HG03066 (cell line): ENCODE data around the gene SORBS2.

Experiments used
- ATAC-seq: cut with Tn5 transposase; IDR thresholded peaks from one replicate; pipeline ENCODE4 v1.9.1; 2021; ENCODE audit warnings: low read depth; ENCODE audit not compliant: unreplicated experiment

Gene SORBS2

DNA sequence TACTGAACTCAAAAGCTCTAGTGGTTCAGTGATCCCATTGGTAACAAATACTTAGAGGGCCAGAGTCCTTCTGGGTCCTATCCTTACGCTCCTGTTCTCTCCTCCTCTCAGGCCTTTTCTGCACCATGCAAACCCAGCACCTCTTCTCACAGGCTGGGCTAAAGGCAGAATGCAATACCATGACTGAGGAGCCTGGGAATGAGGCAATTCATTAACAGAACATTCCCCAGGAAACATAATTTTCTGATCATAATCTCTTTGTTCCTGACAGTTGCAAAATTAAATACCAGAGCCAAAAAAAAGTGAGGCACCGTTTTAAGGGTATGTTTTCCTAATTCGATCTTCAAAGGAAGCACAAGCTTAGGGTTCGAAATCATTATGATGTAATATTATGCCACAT is 9.0 kb downstream of the SORBS2 start:
- ATAC-seq, result no peak

GRCh38 chr4:185801471-185801870 is 10.5 kb downstream of the SORBS2 start:
- no peak for ATAC-seq

DNA sequence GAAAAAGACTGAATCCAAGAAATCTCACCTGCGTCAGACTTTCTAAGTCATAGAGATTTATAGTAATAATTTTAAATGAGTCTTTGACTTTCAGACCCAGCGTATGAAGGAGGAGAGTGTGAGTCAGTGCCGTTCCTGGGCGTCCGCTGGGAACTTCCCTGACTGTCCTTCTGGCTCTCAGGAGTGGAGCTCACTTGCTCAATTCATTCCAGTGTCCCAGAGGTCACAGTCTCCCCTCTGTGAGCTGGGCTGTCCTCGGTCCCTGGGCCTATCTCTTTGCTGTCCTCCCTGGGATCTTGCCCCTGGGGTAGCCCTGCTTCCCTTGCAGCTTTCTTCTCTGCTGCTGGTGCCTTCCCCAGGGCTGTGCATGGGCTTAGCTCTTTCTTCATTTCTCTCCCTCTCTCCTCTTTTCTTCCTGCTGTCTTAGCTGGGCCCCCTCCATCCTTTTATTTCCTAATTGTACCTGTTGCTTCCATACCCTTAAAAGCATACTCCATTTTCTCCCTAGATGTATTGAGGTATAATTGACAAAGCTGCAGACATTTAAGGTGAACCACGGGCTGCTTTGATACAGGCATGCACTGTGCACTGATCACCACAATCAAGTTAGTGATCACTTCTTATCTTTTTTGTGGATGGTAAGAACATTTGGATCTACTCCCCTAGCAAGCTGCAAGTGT is 11.6 kb downstream of the SORBS2 start:
- ATAC-seq, result no peak

DNA sequence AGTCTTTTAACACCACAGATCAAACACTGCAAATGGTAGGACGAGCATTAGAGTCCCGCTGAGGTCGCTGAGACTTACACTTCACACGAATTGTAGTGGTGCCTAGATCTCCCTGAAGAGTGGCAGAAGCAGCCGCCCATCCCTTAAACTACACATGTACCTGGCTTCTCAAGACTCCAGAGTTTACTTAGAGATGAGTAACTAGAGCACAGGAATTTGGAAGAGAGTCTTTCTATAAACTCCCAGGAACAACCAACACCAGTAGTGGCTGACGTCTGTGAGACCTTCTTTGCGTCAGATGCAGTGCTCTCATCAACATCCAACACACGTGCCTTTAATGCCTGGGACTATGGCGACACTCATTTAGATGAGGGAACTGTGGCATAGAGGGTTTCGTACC is 12.6 kb downstream of the SORBS2 start:
- ATAC-seq, result no peak

DNA sequence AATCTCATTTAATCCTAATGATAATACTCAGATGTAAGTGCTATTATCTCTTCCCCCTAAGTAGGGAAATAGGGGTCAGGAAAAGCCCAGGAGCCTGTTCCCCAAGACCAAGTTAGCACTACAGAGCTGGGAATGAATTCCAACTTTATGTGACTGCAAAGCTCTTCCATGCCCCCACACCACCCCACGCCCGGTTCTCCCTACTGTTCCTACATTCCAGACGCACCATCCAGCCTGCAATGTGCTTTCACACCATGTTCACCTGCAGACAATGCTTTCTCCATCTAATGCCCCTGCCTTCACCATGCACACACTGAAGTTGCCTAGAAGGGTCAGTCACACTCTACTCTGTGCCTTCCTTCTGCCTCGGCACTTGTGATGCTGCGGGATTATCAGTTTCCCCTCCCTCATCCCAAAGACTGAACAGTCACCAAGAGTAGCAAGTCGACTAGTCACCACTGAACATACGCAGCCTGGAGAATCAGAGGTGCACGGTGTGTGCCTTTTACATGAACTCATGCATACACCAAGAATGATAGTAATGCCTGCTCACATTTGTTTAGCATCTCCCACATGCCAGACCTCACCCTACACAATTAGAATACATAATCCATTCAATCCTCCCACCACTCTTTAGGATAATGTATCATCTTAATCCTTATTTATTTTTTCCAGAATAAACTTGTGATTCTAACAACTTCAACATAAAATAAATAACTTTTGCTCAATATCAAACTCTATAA is 14.2 kb downstream of the SORBS2 start:
- no peak for ATAC-seq

GRCh38 chr4:185797018-185797417 is 15.0 kb downstream of the SORBS2 start:
- no peak for ATAC-seq

GRCh38 chr4:185796176-185796575 is 15.8 kb downstream of the SORBS2 start:
- ATAC-seq, result no peak

- ATAC-seq, result no peak
Observed at GRCh38 chr4:185794637-185795036, 17.4 kb downstream of the SORBS2 start.

DNA sequence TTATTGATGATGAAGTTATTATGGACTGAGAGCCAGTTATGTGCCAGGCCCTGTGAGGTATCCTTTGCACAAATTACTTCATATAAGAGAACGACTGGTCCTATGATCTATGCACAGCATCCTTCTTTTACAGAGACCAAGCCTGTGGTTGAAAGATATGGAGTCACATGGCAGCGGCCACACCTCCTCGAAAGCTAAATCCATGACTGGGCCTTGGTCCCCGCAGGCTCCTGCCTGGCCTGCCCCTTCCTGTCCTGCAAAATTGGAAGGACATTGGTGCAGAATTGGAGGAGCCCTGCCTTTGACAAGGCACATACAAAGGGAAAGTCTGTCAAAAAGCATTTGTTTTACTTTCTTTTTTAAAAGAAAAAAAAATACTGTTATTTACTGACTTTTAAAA is 18.3 kb downstream of the SORBS2 start:
- no peak for ATAC-seq

- ATAC-seq, result no peak
Observed at GRCh38 chr4:185793116-185793485, 18.9 kb downstream of the SORBS2 start.

DNA sequence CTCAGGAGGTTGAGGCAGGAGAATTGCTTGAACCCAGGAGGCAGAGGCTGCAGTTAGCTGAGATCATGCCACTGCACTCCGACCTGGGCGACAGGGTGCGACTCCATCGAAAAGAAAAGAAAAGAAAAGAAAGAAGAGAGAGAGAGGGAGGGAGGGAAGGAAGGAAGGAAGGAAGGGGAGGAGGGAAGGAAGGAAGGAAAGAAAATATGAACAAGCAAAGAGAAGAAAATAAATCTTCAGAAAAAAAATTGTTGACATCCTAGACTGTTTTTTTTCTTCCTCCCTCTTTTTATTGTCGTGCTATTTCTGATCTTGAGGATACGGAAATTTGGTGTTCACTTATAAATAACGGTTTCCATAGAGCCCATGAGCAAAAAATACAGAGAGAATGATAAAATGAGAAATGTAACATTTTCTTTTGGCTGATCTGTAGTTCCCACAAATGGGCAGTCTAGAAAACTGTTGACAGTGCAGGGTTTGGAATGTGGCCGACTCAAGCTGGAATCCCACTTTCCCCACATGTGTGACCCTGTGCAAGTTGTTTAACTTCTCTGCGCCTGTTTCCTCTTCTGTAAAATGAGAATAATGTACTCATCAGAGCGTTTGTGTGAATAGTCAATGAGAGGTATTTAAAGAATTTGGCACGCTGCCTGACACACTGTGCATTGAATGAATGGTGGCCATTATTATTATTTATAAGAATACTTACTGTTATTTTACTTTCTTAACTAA is 19.4 kb downstream of the SORBS2 start:
- ATAC-seq, result no peak

DNA sequence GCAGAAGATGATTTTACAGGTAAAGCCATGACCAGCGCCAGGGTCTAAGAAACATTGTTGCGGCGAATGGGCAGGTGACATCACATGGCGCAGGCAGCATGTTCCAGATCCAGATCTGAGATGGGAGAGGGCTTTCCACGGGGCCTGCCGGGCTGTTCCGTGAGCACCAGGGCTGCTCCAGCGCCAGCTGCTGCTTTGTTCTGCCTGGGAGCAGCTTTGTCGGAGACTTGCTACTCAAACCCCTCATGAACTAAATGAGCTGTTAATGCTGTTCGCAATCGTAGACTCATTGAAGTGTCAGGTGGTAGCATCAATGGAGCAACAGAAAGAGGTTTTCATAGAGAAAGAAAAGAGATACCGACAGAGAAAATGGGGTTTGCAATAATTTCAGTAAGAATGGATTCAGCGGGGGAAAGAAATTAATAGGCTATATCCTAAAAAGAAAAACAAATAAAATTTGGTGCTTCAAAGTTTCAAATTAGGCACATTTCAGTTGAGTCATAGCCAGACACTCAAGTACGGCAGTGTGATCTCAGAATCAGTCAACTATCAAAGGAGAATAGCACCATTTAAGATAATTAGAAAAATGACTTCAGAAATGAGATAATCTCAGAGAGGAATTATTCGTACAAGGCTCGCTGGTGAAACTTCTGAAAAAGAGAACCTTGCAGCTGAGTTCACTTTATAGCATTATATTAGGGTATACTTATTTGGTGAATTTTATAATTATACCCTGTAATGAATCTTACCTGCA is 23.9 kb downstream of the SORBS2 start:
- no peak for ATAC-seq

DNA sequence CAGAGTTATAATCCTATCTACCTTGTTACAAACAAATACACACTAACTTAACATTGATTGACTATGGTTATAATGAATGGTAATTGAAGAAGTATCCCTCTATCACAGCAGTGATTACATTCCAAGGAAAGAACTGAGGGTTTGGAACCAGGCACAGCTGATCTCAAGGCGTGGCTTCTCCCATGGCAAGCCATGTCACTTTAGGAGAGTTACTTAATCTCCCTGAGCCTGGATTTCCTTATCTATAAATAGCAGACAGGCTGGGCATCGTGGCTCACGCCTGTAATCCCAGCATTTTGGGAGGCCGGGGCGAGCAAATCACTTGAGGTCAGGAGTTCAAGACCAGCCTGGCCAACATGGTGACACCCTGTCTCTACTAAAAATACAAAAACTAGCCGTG is 25.6 kb downstream of the SORBS2 start:
- no peak for ATAC-seq

DNA sequence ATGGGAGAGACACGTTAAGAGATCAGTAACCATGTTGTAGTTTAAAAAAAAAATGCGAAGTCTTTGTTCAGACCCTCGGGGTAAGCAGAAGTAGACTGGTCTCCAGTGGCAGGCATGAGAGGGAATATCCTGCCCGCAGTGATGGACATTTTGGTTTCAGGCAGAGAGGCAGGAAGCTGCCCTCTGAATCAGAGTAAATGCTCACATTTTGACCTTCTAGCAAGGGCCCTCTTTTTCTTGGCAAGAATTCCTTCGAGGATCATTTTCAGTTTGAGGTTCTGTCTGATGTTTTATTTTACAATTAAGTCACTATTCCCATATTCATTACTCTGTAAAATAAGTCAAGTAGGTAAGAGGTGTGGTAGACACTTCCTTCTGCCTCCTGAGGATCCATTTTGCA is 28.4 kb downstream of the SORBS2 start:
- no peak for ATAC-seq

GRCh38 chr4:185782523-185782922 is 29.5 kb downstream of the SORBS2 start:
- no peak for ATAC-seq

GRCh38 chr4:185781555-185782215 is 30.3 kb downstream of the SORBS2 start:
- no peak for ATAC-seq

- no peak for ATAC-seq
Observed at GRCh38 chr4:185780472-185780871, 31.5 kb downstream of the SORBS2 start.

DNA sequence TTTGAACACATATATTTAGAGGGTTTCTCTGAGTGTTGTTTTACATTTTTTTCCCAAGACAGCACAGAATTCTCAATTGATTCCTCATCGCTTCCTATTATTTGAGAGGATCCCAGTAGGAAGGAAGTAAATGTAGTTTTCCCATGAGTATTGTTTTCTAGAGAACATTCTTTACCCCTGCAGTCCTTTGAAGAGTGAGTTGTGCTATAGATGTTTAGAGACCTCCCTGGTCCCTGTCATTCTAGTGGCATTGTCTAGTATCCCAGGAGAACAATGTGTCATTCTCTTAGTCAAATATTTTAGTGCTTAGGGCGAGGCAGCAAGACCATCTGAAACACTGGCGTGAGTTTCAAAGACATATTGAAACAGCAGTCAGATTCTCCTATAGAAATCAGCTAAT is 32.5 kb downstream of the SORBS2 start:
- ATAC-seq, result no peak

DNA sequence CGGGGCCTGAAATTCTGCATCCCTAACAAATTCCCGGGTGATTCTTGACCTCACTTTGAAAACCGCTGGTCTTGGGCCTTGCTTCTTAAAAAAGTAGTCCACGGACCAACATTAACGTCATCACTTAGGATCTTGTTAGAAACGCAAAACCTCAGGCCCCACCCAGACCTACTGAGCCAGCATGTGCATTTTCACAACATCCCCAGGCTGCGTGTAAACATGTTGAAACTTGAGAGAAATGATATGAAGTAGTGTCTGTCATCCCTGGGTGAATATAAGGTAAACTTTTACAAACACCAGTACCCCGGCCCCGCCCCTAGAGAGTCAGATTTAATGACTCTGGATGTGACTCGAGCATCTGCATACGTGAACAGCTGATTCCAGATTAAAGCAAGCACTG is 33.7 kb downstream of the SORBS2 start:
- ATAC-seq, result no peak

GRCh38 chr4:185775792-185776555 is 36.0 kb downstream of the SORBS2 start:
- no peak for ATAC-seq
